NCI-H1694 (cell line): ENCODE measurements around the gene AKR1C2.
"Not testable (repeated sequence)": the region's sequence is repeated elsewhere in the genome, so short reads cannot be mapped to it uniquely, and the experiment has no call there.

ENCODE experiments used
- DNase-seq: peaks from one replicate; lab custom pipeline; 2025; lab: John Stamatoyannopoulos, UW

AKR1C2 gene

GRCh38 chr10:4956955-4957645 is 46.6 kb downstream of the AKR1C2 start:
- not testable (repeated sequence) for DNase-seq

- not testable (repeated sequence) for DNase-seq
These were observed 47.6 kb downstream of the AKR1C2 start for GRCh38 chr10:4956088-4956487.

DNA sequence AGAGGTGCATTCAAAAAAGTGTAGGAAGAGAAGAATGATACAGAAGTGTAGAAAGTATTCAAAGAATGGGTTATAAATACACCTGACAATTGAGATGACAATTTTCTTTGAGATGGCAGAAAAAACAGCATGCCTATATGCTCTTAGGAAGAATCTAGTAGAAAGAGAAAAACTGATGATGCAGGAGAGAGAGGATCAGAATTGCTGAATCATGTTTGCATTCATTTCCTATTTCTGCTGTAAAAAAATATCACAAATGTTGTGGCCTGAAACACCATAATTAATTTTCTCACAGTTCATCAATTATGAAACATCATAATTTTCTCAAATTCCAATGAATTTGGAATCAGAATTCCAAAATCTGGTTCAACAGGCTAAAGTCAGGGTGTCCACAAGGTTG is 50.3 kb downstream of the AKR1C2 start:
- DNase-seq: no peak

- DNase-seq: not testable (repeated sequence)
These were observed 52.0 kb downstream of the AKR1C2 start for GRCh38 chr10:4951512-4952162.

DNA sequence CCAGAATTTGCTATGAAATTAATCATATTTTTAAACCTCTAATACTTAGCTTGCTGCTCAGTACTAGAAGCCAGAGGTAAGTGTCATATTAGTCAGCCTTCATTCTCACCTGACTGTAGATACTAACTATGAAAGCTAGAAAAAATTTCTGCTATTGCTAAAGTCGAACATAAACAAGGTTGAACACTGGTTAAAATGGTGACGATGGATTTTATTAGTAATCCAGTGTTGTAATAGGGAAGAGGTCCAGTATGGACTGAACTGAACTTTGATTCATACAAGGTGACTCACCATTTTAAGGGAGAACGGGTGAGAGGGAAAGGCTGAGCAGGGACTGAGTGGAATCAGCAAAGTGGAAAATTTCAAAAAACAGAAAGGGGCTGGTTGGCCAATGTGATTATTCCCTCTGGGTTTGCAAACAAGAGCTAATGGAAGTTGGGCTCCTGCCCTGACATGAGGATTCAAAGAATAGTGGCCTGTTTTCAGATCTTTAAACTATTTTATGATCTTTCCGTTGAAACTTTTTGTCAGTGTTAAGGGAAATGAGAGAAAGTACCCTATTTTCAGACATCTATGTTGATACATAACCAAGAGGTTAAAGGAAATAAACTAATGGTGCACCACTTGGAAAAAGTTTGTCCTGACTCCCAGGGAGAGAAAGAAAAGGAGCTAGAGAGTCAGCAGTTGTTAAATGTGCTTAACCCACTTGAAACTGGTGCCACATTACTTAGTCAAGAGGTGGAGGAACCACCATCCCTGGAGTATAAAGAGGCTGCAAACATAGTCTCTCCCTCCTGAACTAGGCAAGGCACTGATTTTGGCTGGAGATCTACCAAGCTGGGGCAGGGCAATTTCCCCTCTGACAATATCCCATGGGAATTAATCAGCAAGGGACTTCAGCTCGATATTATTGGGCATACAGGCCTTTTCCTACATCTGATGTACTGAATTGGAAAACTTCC is 55.7 kb downstream of the AKR1C2 start:
- DNase-seq: no peak

- no peak for DNase-seq
These were observed 56.5 kb downstream of the AKR1C2 start for GRCh38 chr10:4947039-4947634.

DNA sequence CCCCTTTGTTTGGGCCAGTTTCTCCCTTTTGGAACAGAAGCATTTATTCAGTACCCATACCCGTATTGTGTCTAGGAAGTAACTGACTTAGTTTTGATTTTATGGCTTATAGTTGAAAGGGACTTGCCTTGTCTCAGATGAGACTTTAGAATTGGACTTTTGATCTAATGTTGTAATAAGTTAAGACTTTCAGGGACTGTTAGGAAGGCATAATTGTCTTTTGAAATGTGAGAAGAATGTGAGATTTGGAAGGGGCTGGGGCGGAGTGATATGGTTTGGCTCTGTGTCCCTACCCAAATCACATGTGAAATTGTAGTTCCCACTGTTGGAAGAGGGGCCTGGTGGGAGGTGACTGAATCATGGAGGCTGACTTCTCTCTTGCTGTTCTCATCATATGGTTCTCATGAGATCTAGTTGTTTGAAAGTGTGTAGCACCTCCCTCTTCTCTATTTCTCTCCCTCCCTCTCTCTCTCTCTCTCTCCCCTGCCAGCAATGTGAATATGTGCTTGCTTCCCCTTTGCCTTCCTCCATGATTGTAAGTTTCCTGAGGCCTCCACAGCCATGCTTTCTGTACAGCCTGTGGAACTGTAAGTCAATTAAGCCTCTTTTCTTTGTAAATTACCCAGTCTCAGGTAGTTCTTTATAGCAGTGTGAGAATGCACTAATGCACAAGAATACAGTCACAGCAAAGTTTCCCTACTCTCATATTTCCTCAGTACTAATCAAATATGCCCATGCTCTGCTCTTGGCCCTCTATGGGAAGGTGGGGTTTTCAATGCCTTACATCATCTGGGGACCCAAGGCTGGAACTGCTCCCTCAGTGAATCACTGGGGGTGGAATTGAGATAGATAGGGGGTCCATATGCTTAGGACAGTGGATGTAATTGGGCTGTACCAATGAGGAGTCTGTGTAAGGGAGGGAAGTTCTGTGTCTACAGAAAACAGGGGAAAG is 57.6 kb downstream of the AKR1C2 start:
- no peak for DNase-seq

GRCh38 chr10:4944841-4945240 is 58.8 kb downstream of the AKR1C2 start:
- no peak for DNase-seq

GRCh38 chr10:4943821-4944220 is 59.8 kb downstream of the AKR1C2 start:
- DNase-seq: no peak

- DNase-seq: not testable (repeated sequence)
These were observed 60.2 kb downstream of the AKR1C2 start for GRCh38 chr10:4943416-4943815.

DNA sequence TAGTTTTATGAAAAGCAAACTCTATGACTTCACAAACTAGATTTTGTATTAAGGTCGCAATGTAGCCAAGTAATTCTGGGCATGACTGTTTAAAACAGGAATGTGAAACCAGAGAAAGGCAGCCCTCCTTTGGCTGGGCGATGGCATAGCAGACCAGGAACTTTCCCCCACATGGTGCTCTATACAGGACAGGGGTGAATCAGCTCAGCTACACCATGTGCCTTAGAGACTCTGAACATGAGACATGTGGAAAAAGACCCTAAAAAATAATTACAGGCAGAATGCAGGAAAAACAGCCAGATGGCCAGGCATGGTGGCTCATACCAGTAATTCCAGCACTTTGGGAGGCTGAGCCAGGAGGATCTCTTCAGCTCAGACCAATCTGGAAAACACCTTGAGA is 60.7 kb downstream of the AKR1C2 start:
- not testable (repeated sequence) for DNase-seq

DNA sequence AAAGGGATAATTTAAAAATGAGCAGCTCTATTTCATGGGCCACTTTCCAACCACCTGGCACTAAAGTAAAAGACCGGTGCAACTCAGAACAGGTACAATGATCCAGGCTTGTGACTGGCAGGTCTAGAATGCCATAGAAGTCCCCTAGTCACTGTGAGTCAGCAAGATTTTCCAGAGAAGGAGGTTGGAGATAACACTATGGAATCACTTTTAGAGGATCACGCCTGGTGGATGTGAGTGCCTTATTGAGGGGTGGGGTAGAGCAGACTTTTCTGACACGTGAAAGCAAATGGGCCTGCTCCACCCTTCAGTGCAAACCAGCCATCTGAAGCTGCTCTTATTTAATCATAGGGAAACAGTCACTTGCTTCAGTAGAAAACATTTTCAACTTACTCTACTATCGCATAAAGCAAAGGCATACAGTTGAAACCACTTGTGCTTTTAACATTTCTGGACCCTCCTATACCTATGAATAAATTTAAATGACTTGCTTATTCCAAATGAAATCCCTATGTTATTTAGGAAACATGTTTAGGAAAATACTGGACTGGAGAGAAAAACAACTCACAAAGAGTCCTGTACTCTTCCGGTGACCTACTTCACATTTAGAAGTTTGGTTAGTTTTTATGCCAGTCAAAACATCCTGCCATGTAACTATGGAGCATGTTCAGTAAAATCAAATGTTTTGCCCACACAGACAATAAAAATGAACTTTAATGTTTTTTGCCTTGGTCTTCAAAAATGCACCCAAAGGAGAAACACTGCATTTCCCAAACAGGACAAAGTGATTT is 61.9 kb downstream of the AKR1C2 start:
- no peak for DNase-seq

GRCh38 chr10:4940909-4941308 is 62.7 kb downstream of the AKR1C2 start:
- not testable (repeated sequence) for DNase-seq

DNA sequence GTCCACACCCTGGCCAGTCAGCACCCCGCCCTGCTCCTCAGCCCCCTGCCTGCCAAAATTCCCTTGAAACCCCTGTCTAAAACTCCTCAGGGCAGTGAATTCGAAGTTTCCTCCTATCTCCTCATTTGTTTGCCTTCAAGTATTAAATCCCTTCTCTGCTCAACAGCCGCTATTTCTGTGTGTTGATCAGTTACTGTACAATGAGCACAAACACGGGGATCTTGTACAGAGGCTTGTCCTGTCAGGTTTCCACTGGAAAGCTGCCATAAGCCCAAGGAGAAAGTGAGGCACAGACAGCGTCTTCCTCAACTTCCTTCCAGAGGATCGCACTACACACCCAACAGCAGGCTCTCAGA is 63.6 kb downstream of the AKR1C2 start:
- DNase-seq: not testable (repeated sequence)

DNA sequence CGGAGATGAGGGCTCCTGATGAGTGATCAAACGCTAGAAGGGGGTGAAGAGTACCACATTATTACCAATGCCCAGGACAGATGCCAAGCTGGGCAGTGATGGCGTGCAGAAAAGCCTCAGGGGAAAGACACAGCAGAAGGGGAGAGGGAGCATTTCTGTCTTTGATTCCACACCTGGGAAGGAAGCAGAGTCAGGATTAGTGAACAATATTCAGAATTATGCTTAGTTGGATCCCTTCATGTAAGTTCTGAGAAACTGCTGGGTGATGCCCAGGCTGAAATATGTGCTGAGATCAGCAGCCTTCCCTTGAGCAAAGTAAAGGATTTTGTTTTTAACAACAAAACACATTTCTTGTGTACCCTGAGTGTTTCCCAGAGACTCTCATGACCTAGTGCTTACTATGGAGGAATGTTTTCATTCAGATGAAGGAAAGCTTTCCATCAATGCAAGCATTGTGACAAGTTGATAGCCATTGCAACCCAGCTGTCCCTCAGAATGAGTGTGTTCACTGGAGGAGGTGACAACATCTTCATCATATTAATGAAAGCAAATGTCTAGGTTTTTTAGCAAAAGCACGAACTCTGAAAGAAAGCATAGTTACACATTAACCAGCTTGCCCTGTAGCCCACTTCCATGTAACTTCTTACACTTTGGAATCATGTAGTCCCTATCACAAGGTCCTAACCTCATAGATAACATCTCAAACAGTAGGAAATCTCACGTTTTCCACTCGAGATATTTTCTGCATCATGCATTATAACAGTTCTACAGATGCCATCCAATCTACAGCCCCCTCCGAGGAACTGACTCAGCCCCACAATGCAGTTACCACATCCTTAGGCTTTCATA is 64.2 kb downstream of the AKR1C2 start:
- no peak for DNase-seq
